ENCODE data around the gene SOAT2.
"Not testable (repeated sequence)": the region's sequence is repeated elsewhere in the genome, so short reads cannot be mapped to it uniquely, and the experiment has no call there.

Gene SOAT2

DNA sequence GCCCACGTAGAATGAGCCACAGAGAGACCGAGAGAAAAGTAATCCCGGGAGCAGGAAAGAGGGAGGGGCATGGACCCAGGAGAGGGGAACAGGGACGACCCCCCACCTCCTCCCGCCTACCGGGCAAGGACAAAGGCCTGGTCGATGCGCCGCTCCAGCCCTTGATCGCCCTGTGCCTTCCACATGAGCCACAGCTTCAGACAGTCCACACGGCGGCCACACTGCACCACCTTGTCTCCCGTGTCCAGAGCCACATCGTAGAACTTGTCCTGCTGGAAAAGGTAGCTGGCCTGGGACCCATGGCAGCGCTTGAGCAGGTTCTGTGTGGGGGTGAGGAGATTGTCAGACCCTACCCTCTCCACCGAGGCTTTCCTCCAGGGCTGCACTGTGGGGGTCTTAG is 56.7 kb downstream of the SOAT2 start:
- WGBS, 2 experiments (ENCODE audit: insufficient coverage in 2 of 2): 78 to 90% methylated on average over 13 to 15 of the region's 16 CpGs
- no peaks in the 10 kb centered on the region for H3K9me3 ChIP-seq (ENCODE audit: control insufficient read depth, low read length)
- H3K27ac ChIP-seq (ENCODE audit: low read depth, low read length, severe bottlenecking): no peak overlapping the region
- H3K36me3 ChIP-seq (ENCODE audit: control insufficient read depth, insufficient read depth, low read length): peaks cover 5% of the 10 kb centered on the region
- no peaks in the 10 kb centered on the region for H3K4me1 ChIP-seq (ENCODE audit: control insufficient read depth, insufficient read depth, low read length, poor library complexity, severe bottlenecking)
- no peak overlapping the region for H3K4me3 ChIP-seq (ENCODE audit: extremely low read depth, insufficient read depth, low read length, poor library complexity, severe bottlenecking)

GRCh38 chr12:53160673-53161072 is 57.4 kb downstream of the SOAT2 start:
- WGBS, 2 experiments (ENCODE audit: insufficient coverage in 2 of 2): 75 to 81% methylated on average over 2 of the region's 2 CpGs
- no peaks in the 10 kb centered on the region for H3K9me3 ChIP-seq (ENCODE audit: control insufficient read depth, low read length)
- H3K4me1 ChIP-seq (ENCODE audit: control insufficient read depth, insufficient read depth, low read length, poor library complexity, severe bottlenecking): no peaks in the 10 kb centered on the region
- H3K27ac ChIP-seq (ENCODE audit: low read depth, low read length, severe bottlenecking): no peak overlapping the region
- H3K36me3 ChIP-seq (ENCODE audit: control insufficient read depth, insufficient read depth, low read length): peaks cover 5% of the 10 kb centered on the region
- no peak overlapping the region for H3K4me3 ChIP-seq (ENCODE audit: extremely low read depth, insufficient read depth, low read length, poor library complexity, severe bottlenecking)

GRCh38 chr12:53161119-53161911 is 58.0 kb downstream of the SOAT2 start:
- Histone ChIP-seq H3K9me3 (ENCODE audit: control insufficient read depth, low read length) (no peaks in the 10 kb centered on the region), H3K36me3 (ENCODE audit: control insufficient read depth, insufficient read depth, low read length) (peaks cover 5% of the 10 kb centered on the region), H3K27ac (ENCODE audit: low read depth, low read length, severe bottlenecking) (no peak overlapping the region), H3K4me3 (ENCODE audit: extremely low read depth, insufficient read depth, low read length, poor library complexity, severe bottlenecking) (no peak overlapping the region), H3K4me1 (ENCODE audit: control insufficient read depth, insufficient read depth, low read length, poor library complexity, severe bottlenecking) (no peaks in the 10 kb centered on the region)
- WGBS, 2 experiments (ENCODE audit: insufficient coverage in 2 of 2): 93% methylated on average over 5 of the region's 8 CpGs

DNA sequence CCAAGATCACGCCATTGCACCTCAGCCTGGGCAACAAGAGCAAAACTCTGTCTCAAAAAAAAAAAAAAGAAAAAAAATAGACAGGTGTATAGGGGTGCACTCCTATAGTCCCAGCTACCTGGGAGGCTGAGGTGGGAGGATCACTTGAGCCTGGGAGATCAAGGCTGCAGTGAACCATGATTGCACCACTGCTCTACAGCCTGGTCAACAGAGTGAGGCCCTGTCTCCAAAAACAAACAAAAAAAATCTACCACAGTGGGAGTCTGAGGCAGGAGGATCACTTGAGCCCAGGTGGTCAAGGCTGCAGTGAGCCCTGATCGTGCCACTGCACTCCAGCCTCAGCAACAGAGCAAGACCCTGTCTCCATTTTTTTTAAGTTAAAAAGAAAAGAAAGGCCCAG is 59.7 kb downstream of the SOAT2 start:
- not testable (repeated sequence) for H3K27ac ChIP-seq (ENCODE audit: low read depth, low read length, severe bottlenecking); H3K4me1 ChIP-seq (ENCODE audit: control insufficient read depth, insufficient read depth, low read length, poor library complexity, severe bottlenecking); H3K36me3 ChIP-seq (ENCODE audit: control insufficient read depth, insufficient read depth, low read length); H3K4me3 ChIP-seq (ENCODE audit: extremely low read depth, insufficient read depth, low read length, poor library complexity, severe bottlenecking); H3K9me3 ChIP-seq (ENCODE audit: control insufficient read depth, low read length)
- 84 to 100% methylated on average over 1 to 2 of the region's 2 CpGs for WGBS, 2 experiments (ENCODE audit: insufficient coverage in 2 of 2)

DNA sequence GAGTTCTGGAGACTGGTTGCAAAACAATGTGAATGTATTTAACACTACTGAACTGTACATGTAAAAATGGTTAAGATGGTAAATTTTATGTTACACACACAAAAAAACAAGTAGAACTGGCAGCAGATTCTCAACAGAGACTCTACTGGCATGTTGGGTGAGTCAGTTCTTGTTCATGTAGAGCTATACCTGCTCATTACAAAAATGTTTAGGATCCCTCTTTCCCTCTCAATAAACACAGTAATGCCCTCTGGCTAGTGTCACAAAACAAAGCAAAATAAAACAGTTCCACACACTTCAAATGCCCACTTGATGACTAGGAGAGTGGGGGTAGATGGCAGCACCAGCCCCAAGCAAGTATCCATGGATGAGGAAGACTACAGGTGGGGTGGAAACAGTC is 63.6 kb downstream of the SOAT2 start:
- peaks cover 5% of the 10 kb centered on the region for H3K4me1 ChIP-seq (ENCODE audit: control insufficient read depth, insufficient read depth, low read length, poor library complexity, severe bottlenecking)
- H3K4me3 ChIP-seq (ENCODE audit: extremely low read depth, insufficient read depth, low read length, poor library complexity, severe bottlenecking): no peak overlapping the region
- H3K36me3 ChIP-seq (ENCODE audit: control insufficient read depth, insufficient read depth, low read length): peaks cover 13% of the 10 kb centered on the region
- no peak overlapping the region for H3K27ac ChIP-seq (ENCODE audit: low read depth, low read length, severe bottlenecking)
- H3K9me3 ChIP-seq (ENCODE audit: control insufficient read depth, low read length): no peaks in the 10 kb centered on the region

- H3K4me1 ChIP-seq (ENCODE audit: control insufficient read depth, insufficient read depth, low read length, poor library complexity, severe bottlenecking): peaks cover 17% of the 10 kb centered on the region
- 95 to 100% methylated on average over 3 to 6 of the region's 7 CpGs for WGBS, 2 experiments (ENCODE audit: insufficient coverage in 2 of 2)
- H3K36me3 ChIP-seq (ENCODE audit: control insufficient read depth, insufficient read depth, low read length): peaks cover 15% of the 10 kb centered on the region
- no peak overlapping the region for H3K27ac ChIP-seq (ENCODE audit: low read depth, low read length, severe bottlenecking)
- H3K4me3 ChIP-seq (ENCODE audit: extremely low read depth, insufficient read depth, low read length, poor library complexity, severe bottlenecking): no peak overlapping the region
- H3K9me3 ChIP-seq (ENCODE audit: control insufficient read depth, low read length): no peaks in the 10 kb centered on the region
Observed at GRCh38 chr12:53169644-53170043, 66.4 kb downstream of the SOAT2 start.

DNA sequence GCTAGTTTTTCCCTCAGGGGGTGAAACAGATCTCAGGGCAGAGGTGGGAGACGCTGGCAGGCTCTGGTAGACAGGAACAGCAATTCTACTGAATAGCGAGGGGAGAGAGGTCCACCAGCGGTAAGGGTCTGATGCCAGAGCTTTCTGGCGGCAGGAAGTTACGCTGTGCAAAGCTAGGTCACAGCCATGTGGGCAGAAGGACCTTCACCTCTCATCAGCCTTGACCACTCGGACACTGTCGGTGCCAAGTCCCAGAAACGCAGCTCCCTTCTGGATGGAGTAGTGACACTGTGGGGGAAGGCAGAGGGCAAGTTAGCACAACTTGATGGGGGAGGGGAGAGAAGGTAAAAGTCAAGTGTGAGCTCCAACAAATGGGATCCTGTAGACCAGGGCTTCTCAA is 66.9 kb downstream of the SOAT2 start:
- Histone ChIP-seq H3K27ac (ENCODE audit: low read depth, low read length, severe bottlenecking) (no peak overlapping the region), H3K4me3 (ENCODE audit: extremely low read depth, insufficient read depth, low read length, poor library complexity, severe bottlenecking) (no peak overlapping the region), H3K4me1 (ENCODE audit: control insufficient read depth, insufficient read depth, low read length, poor library complexity, severe bottlenecking) (peaks cover 20% of the 10 kb centered on the region), H3K36me3 (ENCODE audit: control insufficient read depth, insufficient read depth, low read length) (peaks cover 15% of the 10 kb centered on the region), H3K9me3 (ENCODE audit: control insufficient read depth, low read length) (no peaks in the 10 kb centered on the region)
- 81 to 89% methylated on average over 5 to 8 of the region's 8 CpGs for WGBS, 2 experiments (ENCODE audit: insufficient coverage in 2 of 2)

DNA sequence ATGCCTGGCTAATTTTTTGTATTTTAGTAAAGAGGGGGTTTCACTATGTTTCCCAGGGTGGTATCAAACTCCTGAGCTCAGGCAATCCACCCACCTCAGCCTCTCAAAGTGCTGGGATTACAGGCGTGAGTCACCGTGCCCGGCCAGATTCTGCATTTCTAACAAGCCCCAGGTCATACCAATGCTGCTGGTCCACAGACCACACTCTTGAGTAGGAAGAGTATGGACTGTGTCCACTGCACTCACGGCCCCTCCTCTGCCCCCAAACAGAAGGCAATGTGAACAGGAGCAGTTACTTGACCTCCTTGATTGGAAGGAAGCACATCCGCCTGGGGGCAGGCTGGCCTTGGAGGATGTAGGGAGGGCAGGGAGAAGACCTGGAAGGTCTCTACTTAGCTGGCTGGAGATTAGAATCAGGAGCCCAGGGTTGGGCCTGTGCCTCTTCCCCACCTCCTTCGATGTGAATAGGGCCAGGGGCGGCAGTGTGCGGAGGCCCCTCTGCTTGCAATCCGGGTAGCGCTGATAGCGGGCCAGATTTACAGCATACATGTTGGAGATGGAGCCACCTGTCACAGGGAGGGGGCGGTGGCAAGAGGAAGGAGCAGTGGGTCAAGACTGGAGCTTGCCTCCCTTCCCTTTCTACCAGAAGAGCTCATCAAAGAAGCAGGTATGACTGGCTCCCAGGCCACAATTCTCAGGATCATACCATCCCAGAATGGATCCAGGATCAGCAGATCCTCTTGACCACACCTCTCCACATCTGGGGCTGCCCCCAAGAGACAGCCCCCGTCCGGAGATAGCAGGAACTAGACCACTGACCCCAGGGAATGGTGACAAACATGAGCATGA is 67.8 kb downstream of the SOAT2 start:
- Histone ChIP-seq H3K4me3 (ENCODE audit: extremely low read depth, insufficient read depth, low read length, poor library complexity, severe bottlenecking) (no peak overlapping the region), H3K36me3 (ENCODE audit: control insufficient read depth, insufficient read depth, low read length) (peaks cover 15% of the 10 kb centered on the region), H3K27ac (ENCODE audit: low read depth, low read length, severe bottlenecking) (no peak overlapping the region), H3K4me1 (ENCODE audit: control insufficient read depth, insufficient read depth, low read length, poor library complexity, severe bottlenecking) (peaks cover 20% of the 10 kb centered on the region), H3K9me3 (ENCODE audit: control insufficient read depth, low read length) (no peaks in the 10 kb centered on the region)
- WGBS, 2 experiments (ENCODE audit: insufficient coverage in 2 of 2): 87 to 97% methylated on average over 8 to 12 of the region's 14 CpGs

- no peak overlapping the region for H3K4me3 ChIP-seq (ENCODE audit: extremely low read depth, insufficient read depth, low read length, poor library complexity, severe bottlenecking)
- H3K9me3 ChIP-seq (ENCODE audit: control insufficient read depth, low read length): no peaks in the 10 kb centered on the region
- peaks cover 15% of the 10 kb centered on the region for H3K36me3 ChIP-seq (ENCODE audit: control insufficient read depth, insufficient read depth, low read length)
- WGBS, 2 experiments (ENCODE audit: insufficient coverage in 2 of 2): 83 to 93% methylated on average over 5 to 9 of the region's 10 CpGs
- H3K27ac ChIP-seq (ENCODE audit: low read depth, low read length, severe bottlenecking): no peak overlapping the region
- peaks cover 20% of the 10 kb centered on the region for H3K4me1 ChIP-seq (ENCODE audit: control insufficient read depth, insufficient read depth, low read length, poor library complexity, severe bottlenecking)
Observed at GRCh38 chr12:53171725-53172329, 68.5 kb downstream of the SOAT2 start.

- WGBS, 2 experiments (ENCODE audit: insufficient coverage in 2 of 2): 94 to 100% methylated on average over 2 to 8 of the region's 11 CpGs
Observed at GRCh38 chr12:53172352-53172751, 69.1 kb downstream of the SOAT2 start.

More at GRCh38 chr12:53172352-53172751, 69.1 kb downstream of the SOAT2 start:
- Histone ChIP-seq H3K27ac (ENCODE audit: low read depth, low read length, severe bottlenecking) (no peak overlapping the region), H3K9me3 (ENCODE audit: control insufficient read depth, low read length) (no peaks in the 10 kb centered on the region), H3K36me3 (ENCODE audit: control insufficient read depth, insufficient read depth, low read length) (peaks cover 15% of the 10 kb centered on the region), H3K4me3 (ENCODE audit: extremely low read depth, insufficient read depth, low read length, poor library complexity, severe bottlenecking) (no peak overlapping the region), H3K4me1 (ENCODE audit: control insufficient read depth, insufficient read depth, low read length, poor library complexity, severe bottlenecking) (peaks cover 20% of the 10 kb centered on the region)
